Measurements from ENCODE around the gene MESD. TPM values are rescaled to one million over a fixed set of nuclear protein-coding genes. Genes with fewer than 3 reads are reported as not detected.
A peak's percentile ranks its signal among the peaks of the same experiment; 100 is the strongest.

The MESD gene
- total and polyA plus RNA-seq, 2 of the 4 experiments (the other 2 are of a cell fraction), result 10.0 to 14.0 TPM

DNA sequence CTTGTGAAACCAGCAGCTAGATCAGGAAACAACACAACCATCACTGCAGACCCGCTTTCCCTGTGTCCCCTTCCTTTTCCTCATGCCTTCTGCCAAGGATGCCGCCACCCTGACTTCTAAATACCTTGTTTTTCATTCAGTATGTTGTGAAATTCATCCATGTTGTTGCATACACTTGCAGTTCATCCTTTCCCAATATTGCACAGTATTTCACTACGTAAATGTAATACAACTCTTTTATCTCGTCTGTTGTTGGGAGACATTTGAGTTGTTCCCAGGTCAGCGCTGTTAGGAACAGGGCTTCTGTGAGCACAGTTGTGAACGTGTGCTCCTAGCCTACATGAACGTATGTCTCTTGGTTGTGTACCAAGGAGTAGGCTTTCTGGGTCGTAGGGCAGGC, 35.3 kb upstream of the MESD start:
- H3K9me3 ChIP-seq (ENCODE audit: control insufficient read depth, insufficient read depth, low read length), result peaks cover 5% of the 10 kb centered on the region
- no peak overlapping the region for H2AK9ac ChIP-seq (replicated peaks; ENCODE audit: low read depth, low read length, poor library complexity)
- H3K9ac ChIP-seq (ENCODE audit: low read depth, low read length), result no peak overlapping the region
- dilution Hi-C loops (cut with HindIII; ENCODE audit: low sequenced_read_pairs, unreplicated experiment), result no loop called here
- WGBS, 2 experiments (ENCODE audit: extremely low coverage in 2 of 2, insufficient read length in 1 of 2), result no CpG with 5 or more reads among the region's 8 CpGs
- H4K20me1 ChIP-seq (ENCODE audit: insufficient read depth, low read length), result no peaks in the 10 kb centered on the region
- H3K4me1 ChIP-seq (ENCODE audit: control insufficient read depth, insufficient read depth, low read length), result peaks cover 12% of the 10 kb centered on the region
- H3K79me1 ChIP-seq (ENCODE audit: low read depth in 1 of 2, low read length in 2 of 2), result peaks cover 5 to 7% of the 10 kb centered on the region in 2 experiments; a peak in 2 of 4 replicates
- no peak overlapping the region for H3K4ac ChIP-seq (ENCODE audit: low read depth, low read length)
- DNase-seq, result no peak
- no peak overlapping the region for H2AFZ ChIP-seq (replicated peaks; ENCODE audit: low read length, poor library complexity)
- no peak overlapping the region for H3K23ac ChIP-seq (ENCODE audit: low read depth, low read length)
- no peak overlapping the region for H3K56ac ChIP-seq (ENCODE audit: extremely low read depth, insufficient read depth, low read length)
- no peak for TF ChIP-seq RFX5 (IDR thresholded peaks at IDR 0.05; ENCODE audit: low read depth, low read length)
- TF ChIP-seq CEBPB (IDR thresholded peaks at IDR 0.05; ENCODE audit: low read depth, low read length), result 0 out of 2 replicates have a peak, but pooled peaks have one; percentile 19
- no peak for TF ChIP-seq CHD1 (IDR thresholded peaks at IDR 0.05; ENCODE audit: low read depth, low read length)
- no peak for TF ChIP-seq RCOR1 (IDR thresholded peaks at IDR 0.05; ENCODE audit: insufficient replicate concordance, low read length)
- H3K4me2 ChIP-seq (ENCODE audit: low read depth, low read length), result no peak overlapping the region
- POLR2A ChIA-PET (ENCODE audit: unreplicated experiment), result no interaction called here
- no peak overlapping the region for H4K91ac ChIP-seq (ENCODE audit: insufficient read depth, low read depth, low read length)
- H2BK120ac ChIP-seq (ENCODE audit: low read depth, low read length), result no peak overlapping the region
- no peak overlapping the region for H2AK5ac ChIP-seq (ENCODE audit: low read depth, low read length)
- no TSS peak for BruUV-seq (replicated peaks)
- H3K27ac ChIP-seq (ENCODE audit: insufficient read depth, low read length), result no peak overlapping the region
- no peaks in the 10 kb centered on the region for H3K27me3 ChIP-seq (ENCODE audit: control insufficient read depth, insufficient read depth, low read length)
- intact Hi-C loops (cut with micrococcal nuclease), result no loop called here
- H4K5ac ChIP-seq (ENCODE audit: low read depth, low read length), result no peak overlapping the region
- no peak overlapping the region for H2BK5ac ChIP-seq (ENCODE audit: low read depth, low read length, poor library complexity, severe bottlenecking)
- no peak overlapping the region for H3K14ac ChIP-seq (replicated peaks; ENCODE audit: low read depth, low read length)
- peaks cover 15% of the 10 kb centered on the region for H3K9me1 ChIP-seq (ENCODE audit: insufficient read depth, low read length)
- H3K36me3 ChIP-seq (ENCODE audit: control insufficient read depth, insufficient read depth, low read length), result no peaks in the 10 kb centered on the region
- no peak overlapping the region for H2BK20ac ChIP-seq (ENCODE audit: low read depth, low read length)
- H2BK15ac ChIP-seq (ENCODE audit: low read depth, low read length), result no peak overlapping the region
- CTCF ChIA-PET, result no interaction called here
- no peak overlapping the region for H3K18ac ChIP-seq (ENCODE audit: low read depth, low read length)
- no peak overlapping the region; a peak in 1 of 4 replicates for H4K8ac ChIP-seq (ENCODE audit: low read depth in 2 of 2, low read length in 2 of 2)
- in situ Hi-C loops (cut with MboI; ENCODE audit: low sequenced_read_pairs), result no loop called here
- no peak for ATAC-seq (ENCODE audit: low read depth)
- H3K4me3 ChIP-seq (ENCODE audit: insufficient read depth, low read depth, low read length), result no peak overlapping the region

Data from IMR-90 (cell line).